Breast epithelium (tissue), 3 donors: Measurements from ENCODE around the gene VGF.
"Not testable (repeated sequence)": the region's sequence is repeated elsewhere in the genome, so short reads cannot be mapped to it uniquely, and the experiment has no call there.

Experiments
- POLR2A ChIP-seq: fragments of 450-650 bp; IDR thresholded peaks from one replicate; pipeline ENCODE4 v1.6.1; 2016; ENCODE audit warnings: antibody characterized with exemption, mild to moderate bottlenecking, moderate library complexity
- POLR2AphosphoS5 ChIP-seq, 3 donors: sonication (generic); formaldehyde crosslinking; IDR thresholded peaks; one replicate each; pipeline ENCODE4 v1.6.1; 2017; ENCODE audit warnings: antibody characterized with exemption in 3 of 3
- TF ChIP-seq, protein P1 (sequence below), 3 donors: fragments of 450-650 bp; IDR thresholded peaks; one replicate each; pipeline ENCODE4 v1.5.1; 2016 to 2017; ENCODE audit warnings: antibody characterized with exemption in 3 of 3, mild to moderate bottlenecking in 3 of 3, moderate library complexity in 3 of 3

- TF ChIP-seq, protein P1, sequence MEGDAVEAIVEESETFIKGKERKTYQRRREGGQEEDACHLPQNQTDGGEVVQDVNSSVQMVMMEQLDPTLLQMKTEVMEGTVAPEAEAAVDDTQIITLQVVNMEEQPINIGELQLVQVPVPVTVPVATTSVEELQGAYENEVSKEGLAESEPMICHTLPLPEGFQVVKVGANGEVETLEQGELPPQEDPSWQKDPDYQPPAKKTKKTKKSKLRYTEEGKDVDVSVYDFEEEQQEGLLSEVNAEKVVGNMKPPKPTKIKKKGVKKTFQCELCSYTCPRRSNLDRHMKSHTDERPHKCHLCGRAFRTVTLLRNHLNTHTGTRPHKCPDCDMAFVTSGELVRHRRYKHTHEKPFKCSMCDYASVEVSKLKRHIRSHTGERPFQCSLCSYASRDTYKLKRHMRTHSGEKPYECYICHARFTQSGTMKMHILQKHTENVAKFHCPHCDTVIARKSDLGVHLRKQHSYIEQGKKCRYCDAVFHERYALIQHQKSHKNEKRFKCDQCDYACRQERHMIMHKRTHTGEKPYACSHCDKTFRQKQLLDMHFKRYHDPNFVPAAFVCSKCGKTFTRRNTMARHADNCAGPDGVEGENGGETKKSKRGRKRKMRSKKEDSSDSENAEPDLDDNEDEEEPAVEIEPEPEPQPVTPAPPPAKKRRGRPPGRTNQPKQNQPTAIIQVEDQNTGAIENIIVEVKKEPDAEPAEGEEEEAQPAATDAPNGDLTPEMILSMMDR (IDR thresholded peaks at IDR 0.05), result not testable (repeated sequence)
- not testable (repeated sequence) for TF ChIP-seq POLR2AphosphoS5 (IDR thresholded peaks at IDR 0.05); POLR2A
Observed at GRCh38 chr7:101113140-101113539, 52.2 kb downstream of the VGF start.
